SK-N-MC (cell line): ENCODE results near the gene SMIM24.

Experiments
- EZH2 ChIP-seq: fragments of 200-600 bp; sonication (generic); IDR thresholded peaks from one replicate; pipeline ENCODE4 v1.6.1; 2017; ENCODE audit warnings: antibody characterized with exemption
- FOXP2 ChIP-seq: optimal IDR thresholded peaks from 2 replicates; pipeline ENCODE3; 2011; ENCODE audit warnings: mild to moderate bottlenecking, moderate library complexity; ENCODE audit not compliant: insufficient read depth; ENCODE audit errors: extremely low read length, control extremely low read depth
- POLR2AphosphoS5 ChIP-seq: IDR thresholded peaks from 2 replicates; pipeline ENCODE4 v1.6.1; 2012; ENCODE audit warnings: mild to moderate bottlenecking, low read depth, low read length, borderline replicate concordance

DNA sequence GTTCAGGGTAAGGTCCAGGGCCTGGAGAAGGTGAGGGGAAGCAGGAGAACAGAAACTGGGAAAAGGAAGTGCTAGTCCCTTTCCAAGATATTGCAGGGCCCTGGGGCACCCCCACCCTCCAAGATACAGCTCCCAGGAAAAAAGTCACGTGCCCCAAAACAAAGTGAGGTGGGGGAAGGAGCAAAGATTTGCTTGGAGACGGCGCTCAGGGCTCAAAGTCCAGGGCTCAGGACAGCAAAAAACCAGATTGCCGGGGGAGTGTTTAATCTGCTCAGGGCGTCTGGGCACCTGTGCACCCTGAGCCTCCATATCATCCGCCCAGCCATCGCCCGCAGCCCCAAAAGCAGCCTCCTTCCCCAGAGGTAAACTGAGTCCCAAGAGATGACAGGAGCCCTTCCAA, 6.3 kb downstream of the SMIM24 start:
- TF ChIP-seq EZH2, result no peak
- no peak for TF ChIP-seq POLR2AphosphoS5
- no peak for TF ChIP-seq FOXP2
